HG02840 (cell line): ENCODE results near the gene SF3A1.
"Not testable (repeated sequence)": the region's sequence is repeated elsewhere in the genome, so short reads cannot be mapped to it uniquely, and the experiment has no call there.

Experiments
- ATAC-seq: cut with Tn5 transposase; IDR thresholded peaks from one replicate; pipeline ENCODE4 v1.9.1; 2021; ENCODE audit warnings: mild to moderate bottlenecking, moderate library complexity, moderate number of reproducible peaks; ENCODE audit not compliant: unreplicated experiment, low FRiP score

SF3A1 gene, protein sequence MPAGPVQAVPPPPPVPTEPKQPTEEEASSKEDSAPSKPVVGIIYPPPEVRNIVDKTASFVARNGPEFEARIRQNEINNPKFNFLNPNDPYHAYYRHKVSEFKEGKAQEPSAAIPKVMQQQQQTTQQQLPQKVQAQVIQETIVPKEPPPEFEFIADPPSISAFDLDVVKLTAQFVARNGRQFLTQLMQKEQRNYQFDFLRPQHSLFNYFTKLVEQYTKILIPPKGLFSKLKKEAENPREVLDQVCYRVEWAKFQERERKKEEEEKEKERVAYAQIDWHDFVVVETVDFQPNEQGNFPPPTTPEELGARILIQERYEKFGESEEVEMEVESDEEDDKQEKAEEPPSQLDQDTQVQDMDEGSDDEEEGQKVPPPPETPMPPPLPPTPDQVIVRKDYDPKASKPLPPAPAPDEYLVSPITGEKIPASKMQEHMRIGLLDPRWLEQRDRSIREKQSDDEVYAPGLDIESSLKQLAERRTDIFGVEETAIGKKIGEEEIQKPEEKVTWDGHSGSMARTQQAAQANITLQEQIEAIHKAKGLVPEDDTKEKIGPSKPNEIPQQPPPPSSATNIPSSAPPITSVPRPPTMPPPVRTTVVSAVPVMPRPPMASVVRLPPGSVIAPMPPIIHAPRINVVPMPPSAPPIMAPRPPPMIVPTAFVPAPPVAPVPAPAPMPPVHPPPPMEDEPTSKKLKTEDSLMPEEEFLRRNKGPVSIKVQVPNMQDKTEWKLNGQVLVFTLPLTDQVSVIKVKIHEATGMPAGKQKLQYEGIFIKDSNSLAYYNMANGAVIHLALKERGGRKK

DNA sequence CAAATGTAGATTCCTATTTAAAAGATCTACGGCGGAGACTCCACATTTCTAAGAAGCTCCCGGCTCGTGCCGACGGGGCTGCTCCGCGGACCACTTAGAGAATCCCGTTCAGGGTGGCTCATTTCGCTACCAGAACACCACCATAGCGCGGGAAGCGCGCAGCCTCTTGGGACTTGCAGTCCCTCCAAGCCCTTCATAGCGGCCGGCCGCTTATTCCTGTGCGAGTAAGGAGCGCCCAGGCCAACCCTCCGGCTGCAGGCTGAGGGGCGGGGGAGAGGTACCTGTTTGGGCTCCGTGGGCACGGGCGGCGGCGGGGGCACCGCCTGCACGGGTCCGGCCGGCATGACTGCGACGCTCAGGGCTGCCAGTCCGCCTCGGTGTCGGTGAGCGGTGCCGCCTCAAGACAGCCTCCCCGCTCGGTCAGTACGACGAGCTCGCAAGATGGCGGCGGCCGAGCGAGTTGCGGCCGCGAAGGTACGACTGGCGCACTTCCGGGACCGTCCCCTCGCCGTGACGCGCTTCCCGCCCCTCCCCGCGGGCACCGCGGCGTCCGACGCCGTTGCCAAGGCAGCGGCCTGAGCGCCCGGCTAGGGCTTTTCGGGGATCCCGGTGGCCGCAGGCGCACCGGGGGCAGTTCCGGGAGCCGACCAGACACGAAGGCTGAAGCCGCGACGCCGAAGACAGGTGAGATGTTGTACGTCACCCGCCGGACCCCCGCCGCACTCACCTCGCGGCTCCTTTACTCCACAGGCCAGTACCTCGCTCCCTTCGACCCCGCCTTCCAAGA is at the start of gene SF3A1, which contains the start of gene CCDC157:
Gene SF3A1, minus strand, starts transcription at position 446 of the 787 bp plus-strand sequence. Its CDS starts 102 bp downstream, at position 344.
Gene CCDC157, plus strand, starts transcription at position 559 of the 787 bp plus-strand sequence. CDS start 8,994 bp downstream, outside the sequence.
- peak; percentile 92 for ATAC-seq

DNA sequence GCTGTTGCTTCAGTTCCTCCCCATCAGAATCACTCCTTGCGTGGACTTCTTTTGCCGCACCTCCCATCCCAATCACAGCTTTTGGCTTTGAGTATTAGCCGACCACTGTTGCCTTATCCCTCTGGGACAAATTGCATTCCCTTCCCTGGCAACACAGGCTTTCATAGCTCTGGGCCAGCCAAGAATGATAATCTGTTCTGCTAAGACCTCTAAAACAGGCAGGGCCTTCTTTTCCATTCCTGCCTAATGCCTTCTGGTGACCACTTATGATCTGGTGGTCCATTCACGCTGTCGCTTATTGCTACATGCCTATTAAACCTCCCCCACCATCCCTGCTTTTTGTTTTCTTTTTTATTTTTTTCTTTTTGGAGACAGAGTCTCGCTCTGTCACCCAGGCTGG is 49.7 kb upstream of the SF3A1 start:
- no peak for ATAC-seq

DNA sequence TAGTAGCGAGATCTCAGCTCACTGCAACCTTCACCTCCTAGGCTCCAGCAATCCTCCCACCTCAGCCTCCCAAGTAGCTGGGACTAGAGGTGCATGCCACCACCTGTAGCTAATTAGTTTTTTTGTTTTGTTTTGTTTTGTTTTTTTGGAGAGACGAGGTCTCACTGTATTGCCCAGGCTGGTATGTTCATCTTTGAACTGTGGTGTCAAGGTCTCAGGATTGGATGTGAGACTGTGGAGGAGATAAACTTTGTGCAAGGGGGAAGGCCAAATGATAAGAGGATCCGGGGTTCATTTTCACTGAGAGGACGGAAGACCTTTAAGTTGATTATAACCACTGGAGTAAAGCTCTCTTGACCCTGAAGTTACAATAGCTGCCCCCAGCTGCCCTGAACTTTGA is 49.0 kb upstream of the SF3A1 start:
- ATAC-seq: no peak

DNA sequence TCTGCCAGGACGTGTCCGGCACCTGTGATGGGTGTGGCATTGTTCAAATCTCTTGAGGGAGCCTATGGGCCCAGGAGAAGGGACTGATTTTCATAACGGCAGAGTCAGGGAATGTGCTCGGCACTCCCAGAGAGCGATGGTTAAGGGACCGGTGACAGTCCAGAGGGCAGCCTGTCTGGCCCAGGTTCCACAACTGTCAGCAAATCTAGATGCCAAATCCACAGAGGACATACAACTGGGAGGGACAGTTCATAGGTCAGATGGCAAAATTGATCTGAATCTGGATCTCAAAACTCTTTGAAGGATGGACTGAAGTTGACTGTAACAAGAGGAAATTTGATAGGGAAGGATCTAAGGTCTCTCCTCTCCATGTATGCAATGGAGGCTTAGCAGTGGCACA is 47.6 kb upstream of the SF3A1 start:
- no peak for ATAC-seq

DNA sequence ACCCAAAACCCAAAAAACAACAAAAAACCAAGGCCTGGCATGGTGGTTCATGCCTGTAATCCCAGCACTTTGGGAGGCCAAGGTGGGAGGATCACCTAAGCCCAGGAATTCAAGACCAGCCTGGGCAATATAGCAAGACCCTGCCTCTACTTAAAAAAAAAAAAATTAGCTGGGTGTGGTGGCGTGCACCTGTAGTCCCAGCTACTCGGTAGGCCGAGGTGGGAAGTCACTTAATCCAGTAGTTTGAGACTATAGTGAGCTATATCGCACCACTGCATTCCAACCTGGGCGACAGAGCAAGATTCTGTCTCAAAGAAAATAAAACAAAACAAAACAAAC is 46.0 kb upstream of the SF3A1 start:
- ATAC-seq: not testable (repeated sequence)

DNA sequence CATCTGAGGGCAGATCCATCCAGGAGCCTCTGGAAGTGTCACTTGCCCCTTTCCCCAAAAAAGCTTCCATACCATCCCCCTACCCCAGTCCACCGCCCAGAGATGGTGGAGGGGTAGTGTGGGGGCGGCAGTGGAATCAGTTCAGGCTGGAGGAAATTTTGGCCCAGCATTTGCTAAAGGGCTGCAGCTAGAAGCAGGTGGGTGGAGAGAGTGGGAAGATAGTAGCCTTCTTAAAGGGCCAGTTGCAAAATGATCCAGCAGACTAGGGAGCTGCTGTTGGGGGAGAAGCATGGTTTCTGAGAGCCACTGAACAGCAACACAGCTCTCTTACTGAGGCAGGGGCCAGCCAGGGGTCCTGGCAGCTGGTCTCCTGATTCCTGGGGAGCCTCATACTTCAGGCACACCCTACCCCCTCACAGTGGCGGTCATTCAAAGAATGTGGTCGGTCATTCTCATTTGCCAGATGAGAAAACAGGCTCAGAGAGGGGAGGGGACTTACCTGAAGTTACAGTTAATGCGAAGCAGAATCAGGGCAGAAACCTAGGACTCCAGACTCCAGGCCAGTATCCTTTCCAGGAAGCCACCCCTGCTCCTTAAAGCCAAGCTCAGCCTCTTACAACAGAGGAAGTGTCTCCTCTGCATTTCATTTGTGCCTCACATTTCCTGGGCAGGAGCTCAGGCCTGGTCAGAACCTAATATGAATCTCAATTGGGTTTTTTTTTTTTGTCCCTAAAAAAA is 45.5 kb upstream of the SF3A1 start:
- no peak for ATAC-seq

DNA sequence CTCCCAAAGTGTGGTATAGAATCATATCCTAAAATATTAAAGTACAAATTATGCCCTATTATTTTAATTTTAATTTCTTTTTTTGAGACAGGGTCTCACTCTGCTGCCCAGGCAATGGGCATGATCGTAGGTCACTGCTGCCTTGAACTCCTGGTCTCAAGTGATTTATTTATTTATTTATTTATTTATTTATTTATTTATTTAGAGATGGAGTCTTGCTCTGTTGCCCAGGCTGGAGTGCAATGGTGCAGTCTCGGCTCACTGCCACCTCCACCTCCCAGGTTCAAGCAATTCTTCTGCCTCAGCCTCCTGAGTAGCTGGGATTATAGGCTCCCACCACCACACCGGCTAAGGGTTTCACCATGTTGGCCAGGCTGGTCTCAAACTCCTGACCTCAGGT is 44.3 kb upstream of the SF3A1 start:
- not testable (repeated sequence) for ATAC-seq

DNA sequence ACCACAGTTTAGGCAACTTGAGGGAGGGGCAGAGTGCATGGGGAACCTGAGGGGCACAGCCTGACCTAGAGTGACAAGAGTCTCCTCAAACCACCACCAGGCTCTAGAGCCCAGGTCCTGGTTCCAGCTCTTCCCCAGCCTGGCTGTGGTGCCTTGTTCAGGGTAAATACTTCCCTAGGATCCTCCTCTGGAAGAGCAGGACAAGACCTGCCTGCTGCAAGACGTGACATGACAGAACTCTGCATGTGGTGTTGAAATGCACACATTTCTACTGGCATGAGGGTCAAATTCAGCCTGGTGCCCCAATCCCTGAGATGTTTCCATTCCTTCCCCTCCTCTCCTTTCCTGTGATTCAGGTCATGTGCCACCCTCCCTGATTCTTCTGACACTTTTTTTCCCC is 43.5 kb upstream of the SF3A1 start:
- no peak for ATAC-seq

DNA sequence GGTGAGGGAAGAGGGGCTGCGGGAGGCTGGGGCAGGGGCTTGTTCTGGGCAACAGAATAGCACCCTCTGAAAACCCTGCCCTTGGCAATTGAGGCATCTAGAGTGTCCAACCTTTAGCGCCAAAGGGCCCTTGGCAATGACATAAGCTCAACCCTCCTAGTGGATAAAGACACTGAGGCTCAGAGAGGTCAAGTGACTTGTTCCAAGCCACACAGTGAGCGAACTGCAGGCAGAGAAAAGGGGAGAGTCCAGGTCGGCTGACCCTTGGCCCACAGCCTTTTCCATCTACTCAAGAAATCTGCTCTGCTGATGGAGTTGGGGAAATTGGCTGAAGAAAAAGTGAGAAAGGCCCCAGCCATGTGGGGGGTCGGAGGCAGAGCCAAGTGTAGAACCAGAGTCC is 43.0 kb upstream of the SF3A1 start:
- no peak for ATAC-seq

DNA sequence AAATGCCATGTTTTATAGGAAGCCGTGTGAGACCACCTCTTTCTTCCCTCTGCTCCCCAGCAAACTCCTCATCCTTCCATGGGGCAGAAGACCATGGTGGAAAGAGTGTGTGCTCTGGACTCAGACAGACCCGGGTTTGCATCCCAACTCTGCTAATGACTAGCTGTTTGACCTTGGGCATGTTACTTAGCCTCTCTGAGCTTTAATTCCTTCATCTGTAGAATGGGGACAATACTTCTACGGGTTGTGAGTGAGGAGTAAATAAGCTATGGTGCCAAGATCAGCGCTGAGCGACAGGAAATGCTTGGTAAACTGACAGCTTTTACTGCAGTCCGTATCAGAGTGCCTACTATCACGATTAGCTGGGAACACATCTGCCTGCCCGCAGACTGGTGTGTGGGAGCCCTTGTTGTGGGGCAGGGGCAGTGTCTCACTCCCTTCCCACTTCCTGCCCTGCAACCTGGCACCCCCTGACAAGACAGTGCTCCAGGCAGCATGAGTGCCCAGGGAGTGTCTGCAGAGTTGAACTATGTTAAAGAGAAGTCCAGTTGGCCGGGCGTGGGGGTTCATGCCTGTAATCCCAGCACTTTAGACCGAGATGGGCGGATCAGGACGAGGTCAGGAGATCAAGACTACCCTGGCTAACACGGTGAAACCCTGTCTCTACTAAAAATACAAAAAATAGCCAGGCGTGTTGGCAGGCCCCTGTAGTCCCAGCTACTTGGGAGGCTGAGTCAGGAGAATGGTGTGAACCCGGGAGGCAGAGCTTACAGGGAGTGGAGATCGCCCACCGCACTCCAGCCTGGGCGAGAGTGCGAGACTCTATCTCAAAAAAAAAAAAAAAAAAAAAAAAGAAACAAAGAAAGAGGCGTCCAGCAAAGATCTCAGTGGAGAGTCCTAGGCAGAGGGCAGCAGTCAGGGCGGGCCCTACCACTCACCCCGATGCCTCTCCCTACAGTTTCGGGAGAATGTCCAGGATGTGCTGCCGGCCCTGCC is 42.3 kb upstream of the SF3A1 start:
- ATAC-seq: no peak

DNA sequence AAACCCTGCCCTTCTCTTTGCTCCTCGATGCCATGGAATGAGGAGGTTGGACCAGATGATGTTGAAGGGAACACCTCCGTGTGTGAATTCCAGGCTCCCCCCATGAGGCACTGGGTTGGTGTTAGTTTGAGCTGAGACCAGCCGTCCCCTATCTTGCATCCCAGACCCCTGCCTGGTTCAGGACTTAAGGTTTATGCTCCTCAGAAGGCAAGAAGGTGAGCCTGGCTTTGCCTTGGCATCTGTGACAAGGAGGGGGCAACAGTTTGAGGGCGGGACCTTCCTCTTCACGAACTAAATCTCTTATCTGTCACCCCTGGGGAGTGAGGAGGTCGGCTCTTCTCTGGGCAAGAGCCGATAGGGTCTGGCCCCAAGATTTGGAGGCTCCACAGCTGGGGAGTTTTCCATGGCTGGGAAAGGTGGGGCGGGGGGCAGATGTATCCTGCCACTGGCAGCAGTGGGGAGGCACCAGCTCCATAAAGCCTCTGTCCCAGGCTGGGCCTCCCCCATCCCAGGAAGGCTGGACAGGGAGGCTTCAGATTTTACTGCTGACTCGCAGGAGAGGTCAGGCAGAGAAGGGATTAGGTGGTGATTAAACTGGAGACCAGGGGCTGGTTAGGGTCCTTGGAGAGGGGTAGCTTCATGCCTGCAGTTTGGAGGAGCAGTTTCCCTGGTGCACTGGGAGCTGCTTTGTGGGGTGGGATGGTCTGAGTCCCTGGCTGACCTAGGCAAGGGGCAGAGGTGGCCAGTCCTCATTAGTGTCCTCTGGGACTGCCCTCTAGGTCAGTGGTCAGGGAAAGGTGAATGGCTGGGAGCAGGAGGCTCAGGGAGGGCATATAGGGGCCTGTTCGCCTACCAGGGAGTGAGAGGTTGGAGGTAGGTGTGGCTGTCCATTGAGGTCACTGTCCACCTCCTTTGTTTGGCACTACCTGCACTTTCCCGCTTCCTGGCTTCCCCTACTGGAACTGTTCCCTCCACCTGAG is 41.3 kb upstream of the SF3A1 start:
- no peak for ATAC-seq

DNA sequence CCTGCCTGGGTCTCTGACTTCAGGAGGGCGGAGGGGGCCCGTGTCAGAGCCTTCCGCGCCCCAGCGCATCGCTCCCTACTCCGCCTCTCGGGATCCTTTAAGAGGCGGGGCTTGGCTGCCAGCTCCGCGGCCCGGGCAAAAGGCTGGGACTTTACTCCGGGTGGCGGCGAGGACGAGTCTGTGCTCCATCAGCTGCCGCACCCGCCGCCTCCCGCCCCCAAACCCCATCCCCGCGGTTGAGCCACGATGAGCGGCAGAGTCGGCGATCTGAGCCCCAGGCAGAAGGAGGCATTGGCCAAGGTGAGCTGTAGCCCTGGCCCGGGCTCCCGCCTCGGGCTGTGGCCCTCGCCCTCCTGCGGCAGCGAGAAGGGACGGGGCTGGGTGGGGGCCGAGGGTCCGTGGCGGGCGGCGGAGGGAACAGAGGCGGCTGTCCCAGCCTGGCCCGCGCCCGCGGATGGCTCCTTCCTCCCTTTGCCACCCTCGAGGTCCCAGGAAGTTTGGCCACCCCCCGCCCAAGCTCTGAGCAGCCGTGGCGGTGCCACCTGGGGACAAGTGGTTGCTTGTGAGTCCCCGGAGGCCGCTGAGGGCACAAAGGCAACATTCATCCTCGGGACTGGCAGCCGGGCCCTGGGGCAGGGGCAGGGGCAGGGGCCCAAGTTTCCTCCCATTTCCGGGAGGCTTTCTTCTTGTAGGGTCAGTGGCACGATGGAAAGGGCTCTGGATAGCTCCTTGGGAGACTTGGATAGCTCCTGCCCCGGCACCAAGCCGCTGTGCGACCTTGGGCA is 40.4 kb upstream of the SF3A1 start, which contains the start of gene SEC14L2:
Gene SEC14L2, plus strand, starts transcription at position 148 of the 785 bp plus-strand sequence. Its CDS starts 99 bp downstream, at position 247.
- ATAC-seq: no peak

DNA sequence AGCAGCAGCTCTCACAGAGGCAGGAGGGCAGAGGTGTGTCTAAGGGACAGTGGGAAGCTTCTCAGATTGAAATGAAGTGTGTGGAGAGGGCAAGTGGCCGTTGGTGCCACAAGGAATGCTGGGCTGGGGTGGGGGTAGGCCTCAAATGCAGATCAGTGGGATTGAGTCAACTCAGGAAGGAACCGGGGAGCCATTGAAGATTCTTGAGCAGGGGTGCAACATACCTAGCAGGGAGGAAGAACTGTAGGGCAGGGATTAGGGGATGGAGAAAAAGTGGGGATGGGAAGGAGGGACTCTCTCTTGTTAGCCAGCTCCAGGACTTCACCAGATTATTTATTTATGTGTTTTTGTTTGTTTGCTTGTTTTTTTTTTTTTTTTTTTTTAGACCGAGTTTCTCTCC is 37.2 kb upstream of the SF3A1 start:
- no peak for ATAC-seq

DNA sequence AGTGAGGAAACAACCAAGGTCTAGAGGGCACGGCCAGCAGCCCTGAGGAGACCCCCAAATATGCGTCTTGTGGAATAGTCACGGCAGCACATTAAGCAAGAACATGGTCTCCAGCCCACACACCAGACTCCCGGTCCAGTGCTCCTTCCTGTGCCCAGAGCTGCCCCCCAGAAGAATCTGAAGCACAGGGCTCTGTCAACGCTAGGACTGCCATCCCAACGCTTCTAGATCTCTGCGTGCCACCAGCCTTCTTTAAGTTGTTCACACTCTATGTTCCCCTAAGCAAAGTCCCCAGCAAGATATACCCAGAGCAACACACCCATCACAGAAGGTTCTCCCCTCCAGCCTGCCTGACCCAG is 36.6 kb upstream of the SF3A1 start:
- no peak for ATAC-seq

DNA sequence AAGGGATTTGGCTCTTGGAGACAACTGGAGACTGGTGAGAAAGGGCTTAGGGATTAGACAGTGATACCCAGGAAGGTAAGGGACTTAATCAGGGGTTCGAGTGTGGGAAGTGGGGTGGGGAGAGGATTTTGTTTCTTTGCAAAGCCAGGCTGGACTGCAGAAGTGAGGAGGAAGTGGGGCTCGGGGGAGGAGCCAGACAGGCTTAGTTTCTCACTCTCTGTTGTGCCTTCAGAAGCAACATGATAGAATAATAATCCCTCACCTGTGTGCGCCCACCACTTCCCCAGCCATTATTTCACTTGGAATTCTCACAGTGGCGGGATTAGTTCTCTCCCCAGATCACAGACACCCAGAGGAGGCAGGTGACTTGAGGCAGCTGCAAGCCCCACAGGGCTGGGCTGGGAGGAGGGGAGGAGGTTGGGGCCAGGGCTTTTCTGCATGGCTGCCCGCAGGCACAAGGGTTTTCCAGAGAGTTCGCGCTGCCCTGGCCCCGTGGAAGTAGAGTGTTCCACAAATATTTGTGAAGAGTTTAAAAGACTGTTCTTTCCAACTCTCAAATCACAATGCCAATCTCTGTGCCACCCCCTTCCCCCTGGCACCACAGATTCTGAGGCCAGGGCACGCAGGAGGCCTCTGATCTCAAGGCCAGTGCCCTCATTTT is 36.1 kb upstream of the SF3A1 start:
- ATAC-seq: no peak

DNA sequence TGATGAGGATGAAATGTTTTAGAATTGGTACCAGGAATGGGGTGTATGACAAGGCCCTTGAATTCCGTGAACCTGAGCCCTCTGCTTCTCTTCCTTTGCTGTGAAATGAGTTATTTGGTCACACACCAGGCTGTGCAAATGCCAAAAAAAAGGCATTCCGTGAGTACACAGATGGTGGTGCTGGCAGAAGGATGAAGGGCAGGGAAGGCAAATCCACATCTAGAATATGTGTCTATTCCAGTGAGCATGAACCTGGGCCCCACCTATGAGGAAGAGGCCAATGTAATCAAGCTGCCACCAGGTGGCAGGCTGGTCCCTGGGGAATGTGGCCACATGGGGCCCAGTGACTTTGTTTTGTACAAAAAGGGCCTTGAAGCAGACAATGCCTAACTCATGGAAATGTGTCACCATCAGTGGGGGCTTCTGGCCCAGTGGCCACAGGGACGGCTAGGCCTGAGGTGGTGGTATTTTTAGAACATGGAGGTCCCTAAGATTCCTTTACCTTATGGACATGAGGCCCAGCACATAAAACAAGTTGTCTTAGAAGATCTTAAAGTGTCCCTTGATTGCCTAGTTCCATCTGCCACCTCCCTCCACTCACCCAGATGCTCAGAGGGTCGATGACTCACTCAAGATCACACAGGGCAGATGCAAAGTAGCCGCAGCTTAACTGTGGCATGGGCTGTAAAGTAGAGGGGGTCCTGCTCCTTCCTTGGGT is 34.4 kb upstream of the SF3A1 start:
- no peak for ATAC-seq
